GM19099 (cell line): ENCODE data around the gene ANO4.

Experiments used
- POLR2A ChIP-seq: IDR thresholded peaks from 3 replicates; pipeline ENCODE4 v1.6.1; 2011; ENCODE audit warnings: low read depth; ENCODE audit not compliant: insufficient read length; ENCODE audit errors: extremely low read depth

Gene ANO4

GRCh38 chr12:100942984-100943749, 148.6 kb downstream of the ANO4 start:
- TF ChIP-seq POLR2A, result no peak

GRCh38 chr12:100951756-100952155, 157.2 kb downstream of the ANO4 start:
- no peak for TF ChIP-seq POLR2A

GRCh38 chr12:100953217-100953616, 158.6 kb downstream of the ANO4 start:
- TF ChIP-seq POLR2A, result no peak

DNA sequence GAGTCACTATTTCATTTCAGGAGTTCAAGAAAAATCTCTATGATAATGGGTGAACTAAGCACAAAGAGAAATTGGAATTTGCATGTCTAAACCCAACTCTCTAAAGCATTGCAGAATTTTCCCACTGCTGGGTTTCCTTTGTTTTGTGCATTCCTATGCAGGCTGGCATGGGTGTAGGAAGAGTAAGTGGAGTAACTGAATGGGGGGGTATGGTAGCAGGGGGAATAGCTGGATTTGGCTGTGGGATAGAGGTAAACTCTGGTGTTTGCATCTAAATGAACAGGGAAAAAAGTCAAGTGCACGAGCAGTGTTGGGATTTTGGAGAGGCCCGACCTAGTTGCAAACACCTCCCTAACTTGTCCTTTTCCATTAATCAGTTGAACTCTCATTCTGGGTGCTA, 159.1 kb downstream of the ANO4 start:
- no peak for TF ChIP-seq POLR2A

- no peak for TF ChIP-seq POLR2A
Measured at GRCh38 chr12:100954118-100954517, 159.5 kb downstream of the ANO4 start.

DNA sequence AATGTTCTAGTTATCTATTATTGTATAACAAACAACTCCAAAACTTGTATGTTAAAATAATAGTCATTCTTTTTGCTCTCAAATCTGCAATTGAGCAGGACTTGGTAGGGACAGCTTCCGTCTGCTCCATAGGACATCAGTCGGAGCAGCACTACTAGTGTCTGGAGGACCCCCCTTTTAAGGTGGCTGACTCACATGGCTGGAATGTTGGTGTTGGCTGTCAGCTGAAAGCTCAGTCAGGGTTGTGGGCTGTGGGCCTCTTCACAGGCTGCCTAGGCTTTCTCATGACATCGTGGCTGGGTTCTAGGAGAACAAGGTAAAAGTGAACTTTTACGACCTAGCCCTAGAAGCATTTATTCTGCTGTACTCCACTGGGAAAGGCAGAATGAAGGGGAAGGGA, 160.6 kb downstream of the ANO4 start:
- no peak for TF ChIP-seq POLR2A

DNA sequence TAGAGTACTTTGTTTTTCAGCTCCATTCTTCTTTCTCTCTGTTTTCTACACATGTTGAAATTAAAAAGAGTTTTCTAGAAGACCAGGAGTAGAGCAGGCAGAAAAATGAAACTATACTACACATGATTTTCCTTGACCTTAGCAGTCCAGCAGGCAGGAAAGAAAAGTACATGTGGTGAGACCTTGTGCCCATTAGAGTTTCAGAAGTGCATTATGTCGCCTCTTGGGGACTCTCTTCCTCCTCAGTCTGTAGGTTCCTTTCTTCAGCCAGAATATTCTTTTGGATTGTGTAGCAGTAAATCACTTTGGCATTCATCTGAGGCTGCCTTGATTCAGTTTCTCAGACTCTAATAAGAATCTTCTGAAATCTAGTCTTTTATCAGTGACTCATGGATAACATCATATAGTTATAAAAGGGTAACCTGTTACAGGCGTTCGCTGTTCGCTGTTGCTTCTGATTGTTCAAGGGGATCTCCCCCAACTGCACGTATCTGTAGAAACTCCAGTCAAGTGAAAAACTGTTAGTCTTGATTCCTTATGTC, 161.8 kb downstream of the ANO4 start:
- no peak for TF ChIP-seq POLR2A

DNA sequence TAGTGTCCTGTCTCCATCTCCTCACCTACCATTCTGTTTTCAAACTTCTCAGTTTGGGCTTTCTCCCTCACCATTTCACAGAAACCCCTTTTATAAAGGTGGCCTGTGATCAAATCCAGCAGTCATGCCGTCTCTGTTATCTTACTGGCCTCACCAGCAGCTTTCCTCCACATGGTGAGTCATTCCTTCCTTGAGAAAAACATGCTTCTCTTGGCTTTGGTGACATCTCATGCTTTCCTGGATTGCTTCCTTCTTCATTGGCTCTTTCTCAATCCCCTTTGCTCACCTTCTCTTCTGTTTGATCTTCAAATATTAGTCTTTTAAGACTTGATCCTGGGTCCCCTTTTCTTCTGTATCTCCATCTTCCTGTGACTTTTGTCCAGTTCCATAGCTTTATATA, 164.9 kb downstream of the ANO4 start:
- TF ChIP-seq POLR2A, result no peak

DNA sequence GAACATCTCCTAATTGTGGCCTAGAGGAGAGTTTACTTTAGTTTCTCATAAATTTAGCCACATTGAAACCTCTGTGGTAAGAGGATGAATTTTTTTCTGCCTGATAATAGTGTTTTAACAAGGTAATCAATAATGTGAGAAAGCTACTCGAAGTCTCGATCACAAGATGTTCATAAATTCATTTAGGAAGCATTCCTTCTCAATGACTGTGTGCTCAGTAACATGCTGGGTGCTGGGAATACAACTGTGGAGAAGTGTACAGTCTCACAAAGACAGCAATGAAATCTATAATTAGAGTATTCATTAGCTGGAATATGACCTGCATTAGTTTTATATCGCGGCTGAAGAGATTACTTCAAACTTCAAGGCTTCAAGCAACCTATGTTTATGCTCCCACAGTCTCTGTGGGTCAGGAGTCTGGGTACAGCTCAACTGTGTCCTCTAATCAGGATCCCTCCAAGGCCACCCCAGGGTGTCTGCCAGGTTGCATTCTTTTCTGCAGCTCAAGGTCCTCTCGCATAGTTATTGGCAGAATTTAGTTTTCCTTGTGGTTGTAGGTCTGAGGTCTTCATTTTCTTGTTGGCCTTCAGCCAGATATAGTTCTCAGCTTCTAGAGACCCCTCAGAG, 167.6 kb downstream of the ANO4 start:
- TF ChIP-seq POLR2A, result no peak

- no peak for TF ChIP-seq POLR2A
Measured at GRCh38 chr12:100963381-100963780, 168.8 kb downstream of the ANO4 start.

GRCh38 chr12:100964028-100964427, 169.5 kb downstream of the ANO4 start:
- TF ChIP-seq POLR2A, result no peak

- TF ChIP-seq POLR2A, result no peak
Measured at GRCh38 chr12:100967189-100967588, 172.6 kb downstream of the ANO4 start.

- no peak for TF ChIP-seq POLR2A
Measured at GRCh38 chr12:100970894-100971293, 176.3 kb downstream of the ANO4 start.

DNA sequence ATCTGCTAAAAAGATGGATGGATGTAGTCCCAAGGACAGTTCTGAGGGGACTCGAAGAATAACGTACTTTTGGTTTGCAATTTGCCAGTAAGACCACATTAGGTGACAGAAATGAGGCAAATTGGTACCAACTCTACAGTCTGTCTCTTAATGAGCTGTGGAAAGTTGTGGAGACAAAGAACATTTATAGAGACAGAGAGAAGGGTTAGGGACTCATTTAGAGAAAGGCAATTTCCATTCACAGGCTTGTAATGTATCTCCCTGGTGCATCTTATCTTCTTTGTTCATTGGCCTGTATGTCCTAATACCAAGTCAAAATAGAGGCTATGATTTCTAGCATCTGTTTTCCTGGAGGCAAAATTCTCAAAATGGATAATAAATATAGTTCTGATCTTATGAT, 177.5 kb downstream of the ANO4 start:
- TF ChIP-seq POLR2A, result no peak

DNA sequence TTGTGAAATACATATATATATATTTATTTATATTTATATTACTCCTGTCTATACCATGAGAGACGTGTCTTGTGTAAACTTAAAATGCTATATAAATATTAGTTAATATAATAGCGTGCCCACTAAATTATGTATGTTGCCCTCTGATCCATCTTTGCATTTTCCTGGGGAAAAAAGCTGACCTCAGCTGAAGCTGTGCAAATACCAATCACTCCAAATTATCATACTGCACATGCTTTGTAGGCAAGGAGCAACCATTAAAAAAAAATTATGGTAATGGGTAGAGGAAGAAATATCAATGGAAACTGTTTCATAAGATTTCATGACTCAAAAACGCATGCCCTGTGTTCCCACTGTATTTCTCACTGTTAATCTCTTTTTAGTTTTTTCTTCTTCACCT, 179.8 kb downstream of the ANO4 start:
- no peak for TF ChIP-seq POLR2A

GRCh38 chr12:100974747-100975146, 180.2 kb downstream of the ANO4 start:
- no peak for TF ChIP-seq POLR2A
